GM19397 (cell line): ENCODE measurements around the gene LYST.
A peak's percentile ranks its signal among the peaks of the same experiment; 100 is the strongest.
"Not testable (repeated sequence)": the region's sequence is repeated elsewhere in the genome, so short reads cannot be mapped to it uniquely, and the experiment has no call there.

ENCODE experiments used
- ATAC-seq: cut with Tn5 transposase; IDR thresholded peaks from one replicate; pipeline ENCODE4 v1.9.1; 2021; ENCODE audit warnings: mild to moderate bottlenecking, moderate library complexity; ENCODE audit not compliant: unreplicated experiment

The LYST gene

DNA sequence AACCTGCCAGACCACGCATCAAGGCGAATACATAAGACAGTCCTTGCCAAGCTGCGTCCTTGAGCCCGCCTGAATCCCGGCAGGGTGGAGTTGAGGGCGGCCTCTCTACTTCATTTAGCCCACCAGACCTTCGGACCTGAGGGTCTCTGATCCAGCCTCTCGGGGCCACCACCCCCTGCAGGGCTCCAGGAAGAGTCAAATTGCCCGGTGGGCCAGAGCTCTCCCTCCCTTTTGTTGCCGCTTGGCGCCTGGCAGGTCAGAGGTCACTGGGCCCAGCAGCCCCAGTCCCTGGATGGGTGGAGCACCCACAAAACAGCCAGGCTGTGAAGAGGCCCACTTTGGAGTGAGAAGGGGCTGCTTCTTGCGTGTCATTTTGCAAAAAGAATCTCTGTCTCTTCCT is 226.1 kb downstream of the LYST start:
- ATAC-seq = no peak

- no peak for ATAC-seq
These were observed 227.2 kb downstream of the LYST start for GRCh38 chr1:235639226-235640205.

GRCh38 chr1:235638612-235639011 is 228.1 kb downstream of the LYST start:
- ATAC-seq = not testable (repeated sequence)

DNA sequence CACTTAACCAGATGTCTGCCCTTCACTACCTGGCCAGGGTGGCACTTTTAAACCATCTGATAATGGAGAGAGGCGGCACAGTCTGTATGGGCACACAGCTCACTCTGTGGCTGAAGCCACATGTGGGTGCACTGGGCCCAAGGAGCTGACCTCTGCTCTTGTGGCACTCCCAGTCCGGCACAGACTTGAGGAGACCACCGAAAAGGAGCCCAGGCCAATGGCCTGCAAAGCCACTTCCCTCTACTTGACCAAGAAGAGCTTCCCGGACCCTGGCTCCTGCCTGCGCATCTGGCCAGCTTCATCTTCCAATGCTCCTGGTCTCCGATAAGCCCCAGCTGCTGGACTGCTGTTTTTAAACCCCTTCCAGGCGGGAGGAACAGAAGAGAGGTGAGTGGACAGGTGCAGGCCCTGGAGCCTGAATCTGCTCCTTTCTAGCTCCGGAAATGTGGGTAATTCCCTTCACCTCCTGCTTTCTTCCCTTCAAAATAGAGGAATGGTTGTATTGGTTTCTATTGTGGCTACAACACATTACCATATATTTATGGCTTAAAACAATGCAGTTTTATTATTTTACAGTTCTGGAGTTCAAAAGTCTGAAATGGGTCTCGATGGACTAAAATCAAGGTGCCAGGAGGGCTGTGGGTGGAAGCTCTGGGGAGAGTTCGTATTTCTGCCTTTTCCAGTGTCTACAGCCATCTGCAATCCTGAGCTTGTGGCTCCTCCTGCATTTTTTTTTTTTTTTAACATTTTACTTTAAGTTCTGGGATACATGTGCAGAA is 228.8 kb downstream of the LYST start:
- ATAC-seq = no peak

DNA sequence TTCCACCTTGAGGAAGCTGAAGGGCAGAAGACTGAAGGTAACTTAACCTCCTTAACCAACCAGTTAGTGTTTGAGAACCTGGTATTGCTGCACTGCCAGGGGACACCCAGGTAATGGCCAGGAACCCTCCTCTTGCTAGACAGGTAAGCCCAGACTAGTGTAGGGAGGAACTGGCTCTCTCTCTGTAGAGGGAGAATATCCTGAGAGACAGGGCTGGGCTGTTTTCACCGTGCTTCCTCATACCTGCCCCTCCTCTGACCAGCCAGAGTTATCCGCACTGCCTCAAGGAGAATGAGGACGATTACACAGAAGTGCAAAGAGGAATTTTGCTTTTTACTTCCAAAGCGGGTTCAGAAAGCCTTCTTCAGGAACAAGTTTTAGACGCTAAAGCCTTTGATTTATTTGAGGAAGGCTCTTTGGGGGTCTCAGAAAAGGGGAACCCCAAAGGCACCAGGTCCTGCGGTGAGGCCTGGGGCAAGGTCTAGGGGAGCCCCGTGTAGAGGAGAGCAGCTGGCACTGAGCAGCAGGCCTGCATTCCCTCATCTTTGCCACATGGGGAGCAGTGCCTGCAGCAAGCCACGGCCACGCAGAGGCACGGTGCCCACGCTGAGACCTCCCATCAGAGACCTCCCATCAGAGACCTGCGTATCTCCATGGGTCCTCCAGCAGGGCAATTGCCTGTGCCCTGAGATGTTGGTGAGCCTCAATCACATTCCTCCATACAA is 230.6 kb downstream of the LYST start:
- no peak for ATAC-seq

DNA sequence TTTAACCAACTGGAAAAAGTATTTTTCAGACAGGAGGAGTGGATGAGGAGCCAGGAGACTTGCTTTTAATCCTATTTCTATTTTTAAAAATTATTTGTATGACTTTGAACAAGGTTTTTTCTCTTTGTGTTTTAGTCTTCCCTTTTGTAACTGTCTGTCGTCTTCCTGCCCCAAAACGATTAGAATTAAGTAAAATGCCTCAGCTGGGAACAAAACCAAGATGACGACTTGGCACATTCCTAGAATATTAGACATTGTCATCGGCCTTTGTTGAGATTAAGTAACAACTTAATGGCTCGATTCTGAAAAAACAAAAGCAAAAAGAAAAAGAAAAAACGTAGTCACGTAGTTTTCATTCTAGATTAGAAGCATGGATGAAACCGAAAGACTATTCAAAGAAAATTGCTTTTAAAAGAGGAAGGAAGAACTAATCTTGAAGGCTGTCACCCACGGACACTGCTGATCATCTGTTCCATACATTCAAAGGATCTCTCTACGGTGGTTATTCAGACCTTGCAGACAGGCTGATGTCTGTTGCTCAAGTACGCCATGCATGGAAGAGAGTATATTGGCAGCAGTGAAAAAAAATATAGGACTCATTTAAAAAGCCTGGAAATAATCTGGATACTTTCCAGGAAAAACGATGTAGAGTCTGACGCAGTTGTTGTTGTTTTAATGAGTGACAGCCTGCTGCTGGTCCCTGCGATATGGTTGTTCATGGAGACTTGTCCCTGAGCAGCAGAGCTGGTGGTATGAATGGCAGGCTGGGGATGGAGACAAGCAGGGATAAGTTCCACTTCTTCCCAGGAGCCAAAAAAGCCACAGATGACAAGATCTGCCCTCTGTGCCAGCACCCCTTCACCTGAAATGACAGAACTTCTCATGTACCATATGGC is 234.0 kb downstream of the LYST start:
- peak; percentile 56 for ATAC-seq

GRCh38 chr1:235631816-235632215 is 234.9 kb downstream of the LYST start:
- no peak for ATAC-seq

- ATAC-seq = no peak
These were observed 238.2 kb downstream of the LYST start for GRCh38 chr1:235628316-235629005.

DNA sequence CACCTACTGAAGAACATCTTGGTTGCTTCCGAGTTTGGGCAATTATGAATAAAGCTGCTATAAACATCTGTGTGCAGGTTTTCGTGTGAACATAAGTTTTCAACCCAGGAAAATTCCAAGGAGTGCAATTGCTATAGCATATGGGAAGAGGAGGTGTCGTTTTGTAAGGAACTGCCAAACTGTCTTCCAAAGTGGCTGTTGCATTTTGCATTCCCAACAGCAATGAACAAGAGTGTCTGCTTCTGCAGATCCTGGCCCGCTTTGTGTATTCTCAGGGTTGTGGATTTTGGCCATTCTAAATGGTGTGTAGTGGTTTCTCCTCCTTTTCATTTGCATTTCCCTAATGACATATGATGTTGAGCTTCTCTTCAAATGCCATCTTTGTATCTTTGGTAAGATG is 240.9 kb downstream of the LYST start:
- ATAC-seq = no peak

DNA sequence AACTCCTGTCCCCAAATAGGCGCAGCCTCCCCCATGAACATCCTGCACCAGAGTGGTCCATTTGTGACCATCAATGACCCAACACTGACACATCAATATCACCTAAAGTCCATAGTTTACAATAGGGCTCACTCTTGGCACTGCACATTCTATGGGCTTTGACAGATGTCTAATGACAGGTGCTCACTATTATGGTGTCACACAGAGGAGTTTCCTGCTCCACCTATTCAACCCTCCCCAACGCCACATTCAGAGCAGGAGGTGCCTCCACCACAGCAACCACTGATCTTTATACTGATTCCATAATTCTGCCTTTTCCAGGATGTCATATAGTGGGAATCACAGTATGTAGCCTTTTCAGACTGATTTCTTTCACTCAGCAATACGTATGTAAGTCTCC is 241.4 kb downstream of the LYST start:
- ATAC-seq = no peak

GRCh38 chr1:235624721-235625333 is 241.9 kb downstream of the LYST start:
- no peak for ATAC-seq

DNA sequence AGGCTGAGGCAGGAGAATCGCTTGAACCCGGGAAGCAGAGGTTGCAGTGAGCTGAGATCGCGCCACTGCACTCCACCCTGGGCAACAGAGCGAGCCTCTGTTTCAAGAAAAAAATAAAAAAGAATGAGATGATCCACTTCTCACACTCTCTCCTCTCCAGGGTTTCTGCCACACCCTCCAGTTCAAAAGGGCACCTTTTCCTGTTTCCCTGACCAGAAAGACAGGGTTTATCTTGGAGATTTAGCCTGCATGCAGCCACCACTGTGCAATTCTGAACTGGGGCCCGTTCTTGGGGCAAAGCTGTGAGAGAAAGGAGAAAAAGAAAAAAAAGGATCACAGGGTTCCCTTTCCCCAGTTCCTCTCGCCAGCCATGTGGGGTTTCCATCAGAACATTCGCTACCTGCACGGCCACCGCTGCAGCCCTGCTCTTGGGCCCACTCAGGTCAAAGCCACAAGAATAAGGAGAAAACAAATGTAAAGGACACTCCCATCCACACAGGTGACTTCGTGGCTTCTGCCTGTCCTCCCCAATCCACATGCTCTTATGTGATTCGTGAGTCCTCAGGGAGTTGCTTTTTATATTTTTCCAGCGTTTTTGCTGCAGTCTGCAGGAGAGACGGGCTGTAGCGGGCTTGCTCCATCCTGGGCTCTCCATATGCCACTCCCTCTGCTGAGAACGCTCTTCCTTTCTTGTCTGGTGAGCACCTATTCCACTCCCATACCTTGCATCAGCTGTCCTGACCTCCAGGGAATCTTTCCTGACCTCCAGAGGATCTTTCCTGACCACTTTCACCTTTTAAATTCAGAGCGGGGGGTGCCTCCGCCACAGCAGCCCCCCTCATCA is 243.5 kb downstream of the LYST start:
- no peak for ATAC-seq

- not testable (repeated sequence) for ATAC-seq
These were observed 247.6 kb downstream of the LYST start for GRCh38 chr1:235619149-235619548.

GRCh38 chr1:235617808-235618207 is 248.9 kb downstream of the LYST start:
- ATAC-seq = no peak

- no peak for ATAC-seq
These were observed 249.6 kb downstream of the LYST start for GRCh38 chr1:235617140-235617539.

DNA sequence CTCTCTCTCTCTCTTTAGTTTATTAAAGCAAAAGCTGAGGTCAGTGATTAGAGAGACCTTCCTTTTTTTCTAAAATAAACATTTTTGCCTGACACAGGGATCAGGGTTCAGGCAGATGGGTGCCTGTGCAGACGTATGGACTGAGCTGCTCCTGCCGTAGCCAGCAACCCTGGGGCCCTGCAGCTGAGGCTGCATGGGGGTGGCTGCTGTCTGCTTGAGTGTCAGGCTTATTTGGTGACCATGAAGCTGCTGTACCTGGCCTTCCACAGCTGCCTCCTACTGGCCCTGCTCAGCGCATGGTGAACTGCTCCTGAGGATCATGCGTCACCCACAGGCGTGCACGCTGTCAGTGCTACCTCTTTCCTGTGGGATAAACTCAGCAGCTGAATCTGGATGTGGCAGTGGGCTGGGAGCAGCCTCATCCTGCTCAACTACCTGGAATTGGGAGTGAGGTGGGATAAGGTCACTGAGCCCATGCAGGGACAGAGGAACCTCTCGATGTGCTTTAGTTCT is 252.2 kb downstream of the LYST start:
- ATAC-seq = no peak

GRCh38 chr1:235613602-235614001 is 253.1 kb downstream of the LYST start:
- ATAC-seq = no peak

GRCh38 chr1:235612761-235613160 is 253.9 kb downstream of the LYST start:
- ATAC-seq = no peak
